Mesothelial cell of epicardium (in vitro differentiated cells): ENCODE results near the gene CD81. TPM values are rescaled to one million over a fixed set of nuclear protein-coding genes. Genes with fewer than 3 reads are reported as not detected.

Source experiments
- DNase-seq, 2 experiments: peaks; one replicate each; pipeline ENCODE4 v3.0.0; 2021; ENCODE audit warnings: low spot score in 2 of 2; ENCODE audit not compliant: unreplicated experiment in 2 of 2
- H3K27ac Mint-ChIP-seq: 2 replicates; pipeline ENCODE4 v1.8.0; 2021; ENCODE audit warnings: mixed read lengths
- H3K27me3 Mint-ChIP-seq: 2 replicates; pipeline ENCODE4 v1.8.0; 2021; ENCODE audit warnings: low read depth, mixed read lengths
- H3K36me3 Mint-ChIP-seq: 2 replicates; pipeline ENCODE4 v1.8.0; 2021; ENCODE audit warnings: mixed read lengths
- H3K4me1 Mint-ChIP-seq: 2 replicates; pipeline ENCODE4 v1.8.0; 2021; ENCODE audit warnings: mixed read lengths
- H3K4me3 Mint-ChIP-seq: 2 replicates; pipeline ENCODE4 v1.8.0; 2021; ENCODE audit warnings: mild to moderate bottlenecking, moderate library complexity, mixed read lengths
- H3K9me3 Mint-ChIP-seq: 2 replicates; pipeline ENCODE4 v1.8.0; 2021; ENCODE audit warnings: mixed read lengths
- total RNA-seq: library from RNA; stranded (reverse); gene quantifications from 3 replicates; pipeline ENCODE4 v1.2.1, GENCODE V29; 2021
- TF ChIP-seq, protein P1 (sequence below): fragments of 200-600 bp; sonication (generic); IDR thresholded peaks from one replicate; pipeline ENCODE4 v1.5.0; 2021; ENCODE audit warnings: antibody characterized with exemption; ENCODE audit not compliant: unreplicated experiment

The CD81 gene
- total RNA-seq, 1 donor from 2014 or later = 410 TPM

DNA sequence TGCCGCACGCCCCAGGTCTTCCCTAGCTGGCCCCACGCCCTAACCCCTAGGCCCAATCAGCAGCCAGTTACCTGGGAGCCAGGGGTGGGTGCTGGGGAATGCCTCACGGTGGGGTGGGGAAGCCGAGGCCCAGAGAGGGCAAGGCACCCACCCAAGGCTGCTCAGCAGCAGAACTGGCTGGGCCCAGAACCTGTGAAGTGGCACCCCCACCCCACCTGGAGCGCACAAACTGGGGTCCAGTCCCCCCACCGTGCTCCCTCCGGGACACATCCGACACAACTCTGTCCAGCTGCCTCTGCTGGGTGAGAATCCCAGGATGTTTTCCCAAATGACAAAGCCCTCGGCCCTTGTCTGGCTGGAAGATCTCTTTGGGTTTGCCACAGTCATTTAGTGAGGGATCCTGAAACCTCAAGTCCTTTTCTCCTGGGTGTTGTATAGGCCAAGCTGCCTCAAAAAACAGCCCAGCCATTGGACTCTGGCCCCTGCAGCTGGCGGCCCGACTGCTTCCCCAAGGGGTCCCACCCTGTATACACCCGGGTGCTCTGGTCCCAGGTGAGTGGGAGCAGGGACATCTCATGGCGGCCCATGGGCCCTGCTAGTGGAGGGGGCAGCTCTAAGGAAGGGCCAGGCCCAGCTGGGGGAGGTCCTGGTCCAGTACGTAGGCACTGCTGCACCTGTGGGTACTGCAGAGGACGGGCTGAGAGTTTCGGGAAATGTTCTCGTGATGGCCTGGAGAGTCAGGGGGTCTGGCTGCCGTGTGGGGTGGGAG is 44.3 kb downstream of the CD81 start:
- Mint-ChIP-seq H3K27ac (no peak overlapping the region), H3K9me3 (no peaks in the 10 kb centered on the region), H3K4me3 (no peak overlapping the region), H3K27me3 (no peaks in the 10 kb centered on the region), H3K4me1 (peaks cover 10% of the 10 kb centered on the region), H3K36me3 (no peaks in the 10 kb centered on the region)
- TF ChIP-seq, protein P1, sequence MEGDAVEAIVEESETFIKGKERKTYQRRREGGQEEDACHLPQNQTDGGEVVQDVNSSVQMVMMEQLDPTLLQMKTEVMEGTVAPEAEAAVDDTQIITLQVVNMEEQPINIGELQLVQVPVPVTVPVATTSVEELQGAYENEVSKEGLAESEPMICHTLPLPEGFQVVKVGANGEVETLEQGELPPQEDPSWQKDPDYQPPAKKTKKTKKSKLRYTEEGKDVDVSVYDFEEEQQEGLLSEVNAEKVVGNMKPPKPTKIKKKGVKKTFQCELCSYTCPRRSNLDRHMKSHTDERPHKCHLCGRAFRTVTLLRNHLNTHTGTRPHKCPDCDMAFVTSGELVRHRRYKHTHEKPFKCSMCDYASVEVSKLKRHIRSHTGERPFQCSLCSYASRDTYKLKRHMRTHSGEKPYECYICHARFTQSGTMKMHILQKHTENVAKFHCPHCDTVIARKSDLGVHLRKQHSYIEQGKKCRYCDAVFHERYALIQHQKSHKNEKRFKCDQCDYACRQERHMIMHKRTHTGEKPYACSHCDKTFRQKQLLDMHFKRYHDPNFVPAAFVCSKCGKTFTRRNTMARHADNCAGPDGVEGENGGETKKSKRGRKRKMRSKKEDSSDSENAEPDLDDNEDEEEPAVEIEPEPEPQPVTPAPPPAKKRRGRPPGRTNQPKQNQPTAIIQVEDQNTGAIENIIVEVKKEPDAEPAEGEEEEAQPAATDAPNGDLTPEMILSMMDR = no peak
- no peak for DNase-seq

DNA sequence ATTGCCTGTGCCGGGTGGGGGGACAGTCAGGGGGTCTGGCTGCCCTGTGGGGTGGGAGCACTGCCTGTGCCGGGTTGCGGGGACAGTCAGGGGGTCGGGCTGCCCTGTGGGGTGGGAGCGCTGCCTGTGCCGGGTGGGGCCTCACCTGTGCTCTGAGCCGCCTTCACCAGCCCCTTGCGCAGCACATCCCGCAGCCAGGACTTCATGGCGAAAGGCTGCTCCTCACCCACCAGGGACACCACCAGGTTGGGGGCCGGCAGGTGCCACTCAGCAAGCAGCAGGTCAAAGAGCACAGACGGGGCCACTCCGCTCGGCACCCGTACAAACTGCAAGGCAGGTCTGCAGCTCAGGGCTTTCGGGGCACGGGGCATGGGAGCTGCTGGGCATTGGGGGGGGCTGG is 44.9 kb downstream of the CD81 start:
- DNase-seq = no peak
- H3K27me3 Mint-ChIP-seq = no peaks in the 10 kb centered on the region
- peaks cover 8% of the 10 kb centered on the region for H3K4me1 Mint-ChIP-seq
- no peak overlapping the region for H3K4me3 Mint-ChIP-seq
- TF ChIP-seq, protein P1 = no peak
- no peaks in the 10 kb centered on the region for H3K9me3 Mint-ChIP-seq
- H3K36me3 Mint-ChIP-seq = no peaks in the 10 kb centered on the region
- H3K27ac Mint-ChIP-seq = no peak overlapping the region

GRCh38 chr11:2422461-2423156 is 45.5 kb downstream of the CD81 start:
- peaks cover 2% of the 10 kb centered on the region for H3K27me3 Mint-ChIP-seq
- DNase-seq = no peak
- H3K4me3 Mint-ChIP-seq = no peak overlapping the region
- H3K36me3 Mint-ChIP-seq = no peaks in the 10 kb centered on the region
- H3K4me1 Mint-ChIP-seq = peaks cover 6% of the 10 kb centered on the region
- H3K9me3 Mint-ChIP-seq = no peaks in the 10 kb centered on the region
- TF ChIP-seq, protein P1 = no peak
- no peak overlapping the region for H3K27ac Mint-ChIP-seq

DNA sequence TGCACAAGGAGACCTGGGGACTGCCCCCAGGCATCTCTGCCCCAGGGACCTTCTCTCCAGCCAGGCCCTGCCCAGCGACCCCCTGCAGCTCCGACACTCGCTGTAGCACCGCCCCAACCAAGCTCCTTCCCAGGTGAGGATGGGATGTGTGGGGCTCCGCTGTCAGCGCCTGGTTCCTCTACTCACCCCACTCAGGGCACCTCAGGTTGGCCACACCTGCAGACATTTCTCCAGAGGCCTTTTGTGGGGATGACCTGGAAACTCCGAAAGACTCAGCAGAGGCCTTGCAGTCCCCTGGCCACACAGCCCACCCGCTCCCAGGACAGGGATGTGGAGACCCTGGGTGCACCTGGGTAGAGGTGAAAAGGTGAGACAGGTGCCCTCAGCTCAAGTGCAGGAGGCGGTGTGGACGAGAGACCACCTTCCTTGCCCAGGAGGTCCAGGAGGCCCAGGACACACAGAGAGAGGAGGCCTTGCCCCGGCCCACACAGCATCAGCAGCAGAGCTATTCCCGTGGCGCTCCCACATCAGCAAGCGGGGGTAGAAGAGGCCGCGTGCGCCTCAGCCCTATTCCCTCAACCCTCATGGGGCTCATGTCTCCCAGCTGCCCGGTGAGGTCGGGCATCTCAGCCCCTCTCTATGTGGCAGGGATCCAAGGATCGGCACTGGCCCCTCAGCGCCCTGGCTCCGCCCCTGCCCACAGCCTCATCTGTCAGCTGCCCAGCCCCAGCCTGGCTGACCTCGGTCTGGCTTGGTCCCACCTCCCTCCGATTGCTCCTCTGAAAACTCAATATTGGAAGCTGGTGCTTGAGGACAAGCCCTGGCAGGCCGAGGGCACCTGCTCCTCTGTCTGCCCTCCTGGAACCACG is 46.3 kb downstream of the CD81 start:
- peaks cover 2% of the 10 kb centered on the region for H3K27me3 Mint-ChIP-seq
- no peak for DNase-seq
- peaks cover 6% of the 10 kb centered on the region for H3K4me1 Mint-ChIP-seq
- no peak overlapping the region for H3K27ac Mint-ChIP-seq
- H3K9me3 Mint-ChIP-seq = no peaks in the 10 kb centered on the region
- H3K36me3 Mint-ChIP-seq = no peaks in the 10 kb centered on the region
- TF ChIP-seq, protein P1 = no peak
- H3K4me3 Mint-ChIP-seq = no peak overlapping the region

- no peaks in the 10 kb centered on the region for H3K4me1 Mint-ChIP-seq
- H3K9me3 Mint-ChIP-seq = no peaks in the 10 kb centered on the region
- DNase-seq = no peak
- no peak overlapping the region for H3K27ac Mint-ChIP-seq
- TF ChIP-seq, protein P1 = no peak
- peaks cover 2% of the 10 kb centered on the region for H3K27me3 Mint-ChIP-seq
- no peaks in the 10 kb centered on the region for H3K36me3 Mint-ChIP-seq
- no peak overlapping the region for H3K4me3 Mint-ChIP-seq
These were observed 47.8 kb downstream of the CD81 start for GRCh38 chr11:2424811-2425495.
